MM.1S (cell line): ENCODE measurements around the gene FANCC.

Experiments used
- DNase-seq: peaks from one replicate; pipeline ENCODE4 v3.0.0-alpha.2; 2015
- H2AFZ ChIP-seq: fragments of 300-600 bp; sonication (generic); 2 replicates; pipeline ENCODE4 v1.6.0; 2016; ENCODE audit warnings: antibody characterized with exemption, low read length
- H3F3A ChIP-seq: fragments of 300-600 bp; sonication (generic); 2 replicates; pipeline ENCODE4 v1.6.1; 2016; ENCODE audit warnings: mild to moderate bottlenecking, antibody characterized with exemption, low read length, moderate library complexity, mixed read lengths; ENCODE audit not compliant: insufficient read depth
- H3K27ac ChIP-seq: fragments of 300-600 bp; sonication (generic); 2 replicates; pipeline ENCODE4 v1.5.1; 2016; ENCODE audit warnings: mild to moderate bottlenecking, low read length
- H3K27me3 ChIP-seq: fragments of 300-600 bp; sonication (generic); replicated peaks from 2 replicates; pipeline ENCODE4 v1.6.0; 2016; ENCODE audit warnings: low read length; ENCODE audit not compliant: insufficient read depth
- H3K36me3 ChIP-seq: fragments of 300-600 bp; sonication (generic); replicated peaks from 2 replicates; pipeline ENCODE4 v1.6.1; 2016; ENCODE audit warnings: mild to moderate bottlenecking, low read length, mixed read lengths; ENCODE audit not compliant: insufficient read depth
- H3K4me1 ChIP-seq: fragments of 300-600 bp; sonication (generic); 2 replicates; pipeline ENCODE4 v1.6.1; 2016; ENCODE audit warnings: low read length, mixed read lengths
- H3K4me2 ChIP-seq: fragments of 300-600 bp; sonication (generic); 2 replicates; pipeline ENCODE4 v1.6.0; 2016; ENCODE audit warnings: low read depth, low read length
- H3K4me3 ChIP-seq: fragments of 300-600 bp; sonication (generic); 2 replicates; pipeline ENCODE4 v1.5.1; 2016; ENCODE audit warnings: low read length, mixed read lengths
- H3K79me2 ChIP-seq: fragments of 300-600 bp; sonication (generic); 2 replicates; pipeline ENCODE4 v1.6.1; 2016; ENCODE audit warnings: mixed run types, low read length, mixed read lengths
- H3K9ac ChIP-seq: fragments of 300-600 bp; sonication (generic); 2 replicates; pipeline ENCODE4 v1.6.1; 2016; ENCODE audit warnings: low read length, mixed read lengths
- H3K9me2 ChIP-seq: fragments of 300-600 bp; sonication (generic); replicated peaks from 2 replicates; pipeline ENCODE4 v1.6.1; 2016; ENCODE audit warnings: mild to moderate bottlenecking, low read length, mixed read lengths; ENCODE audit not compliant: insufficient read depth
- H3K9me3 ChIP-seq: fragments of 300-600 bp; sonication (generic); replicated peaks from 2 replicates; pipeline ENCODE4 v1.6.1; 2016; ENCODE audit warnings: mild to moderate bottlenecking, low read length, mixed read lengths; ENCODE audit not compliant: insufficient read depth
- H4K20me1 ChIP-seq: fragments of 300-600 bp; sonication (generic); 2 replicates; pipeline ENCODE4 v1.6.1; 2016; ENCODE audit warnings: mild to moderate bottlenecking, low read length, moderate library complexity, mixed read lengths; ENCODE audit not compliant: insufficient read depth
- CTCF ChIP-seq: fragments of 300-600 bp; sonication (generic); IDR thresholded peaks from 2 replicates; pipeline ENCODE4 v1.5.1; 2016; ENCODE audit warnings: antibody characterized with exemption, low read length, mixed read lengths
- EZH2 ChIP-seq: fragments of 300-600 bp; sonication (generic); optimal IDR thresholded peaks from 2 replicates; pipeline ENCODE3; 2017; ENCODE audit warnings: low read depth, mild to moderate bottlenecking, antibody characterized with exemption, low read length, mixed read lengths
- EZH2phosphoT487 ChIP-seq: fragments of 300-600 bp; sonication (generic); IDR thresholded peaks from 2 replicates; pipeline ENCODE4 v1.6.1; 2018; ENCODE audit warnings: antibody characterized with exemption, low read length

Gene FANCC

GRCh38 chr9:95073042-95073607 is 244.4 kb downstream of the FANCC start:
- no peaks in the 10 kb centered on the region for H3K36me3 ChIP-seq
- H3K9me2 ChIP-seq: no peaks in the 10 kb centered on the region
- no peak overlapping the region for H2AFZ ChIP-seq
- H3K4me3 ChIP-seq: no peak overlapping the region
- no peaks in the 10 kb centered on the region for H3F3A ChIP-seq
- DNase-seq: no peak
- TF ChIP-seq EZH2 (no peak), EZH2phosphoT487 (no peak), CTCF (no peak)
- H3K9ac ChIP-seq: no peak overlapping the region
- no peaks in the 10 kb centered on the region for H3K27me3 ChIP-seq
- no peaks in the 10 kb centered on the region for H3K9me3 ChIP-seq
- H4K20me1 ChIP-seq: no peaks in the 10 kb centered on the region
- 0 out of 2 replicates have a peak, but pooled peaks cover 1% of the 10 kb centered on the region for H3K79me2 ChIP-seq
- H3K27ac ChIP-seq: no peak overlapping the region
- no peak overlapping the region for H3K4me2 ChIP-seq
- no peaks in the 10 kb centered on the region for H3K4me1 ChIP-seq

GRCh38 chr9:95071925-95072324 is 245.6 kb downstream of the FANCC start:
- Histone ChIP-seq H3K9me3 (no peaks in the 10 kb centered on the region), H3K9me2 (no peaks in the 10 kb centered on the region), H3K36me3 (no peaks in the 10 kb centered on the region), H3K4me2 (no peak overlapping the region), H3K79me2 (0 out of 2 replicates have a peak, but pooled peaks cover 4% of the 10 kb centered on the region), H3K9ac (no peak overlapping the region), H4K20me1 (no peaks in the 10 kb centered on the region), H2AFZ (no peak overlapping the region), H3K4me1 (no peaks in the 10 kb centered on the region), H3K4me3 (no peak overlapping the region), H3K27ac (no peak overlapping the region), H3F3A (no peaks in the 10 kb centered on the region), H3K27me3 (no peaks in the 10 kb centered on the region)
- no peak for TF ChIP-seq EZH2phosphoT487
- TF ChIP-seq CTCF: no peak
- no peak for TF ChIP-seq EZH2
- no peak for DNase-seq

GRCh38 chr9:95071450-95071849 is 246.1 kb downstream of the FANCC start:
- TF ChIP-seq EZH2phosphoT487 (no peak), EZH2 (no peak), CTCF (no peak)
- Histone ChIP-seq H3K4me3 (no peak overlapping the region), H3K9me3 (no peaks in the 10 kb centered on the region), H4K20me1 (no peaks in the 10 kb centered on the region), H3K9ac (no peak overlapping the region), H3K36me3 (no peaks in the 10 kb centered on the region), H3K79me2 (0 out of 2 replicates have a peak, but pooled peaks cover 4% of the 10 kb centered on the region), H3K27me3 (no peaks in the 10 kb centered on the region), H3K9me2 (no peaks in the 10 kb centered on the region), H3K4me2 (no peak overlapping the region), H3F3A (no peaks in the 10 kb centered on the region), H2AFZ (no peak overlapping the region), H3K4me1 (no peaks in the 10 kb centered on the region), H3K27ac (no peak overlapping the region)
- DNase-seq: no peak
